SK-N-SH (cell line): ENCODE data around the gene PIP4K2A. TPM values are rescaled to one million over a fixed set of nuclear protein-coding genes. Genes with fewer than 3 reads are reported as not detected.

Source experiments
- CTCF ChIA-PET: fragments of 300-600, 350-600 bp; formaldehyde crosslinking; extraction: SDS; loops from one replicate; lab custom pipeline; 2021; lab: Yijun Ruan, JAX
- POLR2A ChIA-PET: fragments of 350-600 bp; sonication (Branson Sonifier 250); formaldehyde crosslinking; extraction: SDS; loops from one replicate; lab custom pipeline; 2020; ENCODE audit warnings: antibody characterized with exemption, inconsistent platforms; lab: Yijun Ruan, JAX
- DNase-seq: peaks from one replicate; pipeline ENCODE4 v3.0.0; 2012
- H2AFZ ChIP-seq: fragments of 200-600 bp; sonication (generic); 2 replicates; pipeline ENCODE4 v1.8.1; 2016; ENCODE audit warnings: antibody characterized with exemption, mild to moderate bottlenecking, low read depth
- H3F3A ChIP-seq: fragments of 200-600 bp; sonication (generic); replicated peaks from 2 replicates; pipeline ENCODE3; 2016; ENCODE audit warnings: antibody characterized with exemption, mild to moderate bottlenecking; ENCODE audit not compliant: insufficient read depth
- H3K27ac ChIP-seq, 2 experiments: fragments of 200-500 bp in 1 of 2; fragments of 200-600 bp in 1 of 2; sonication (Bioruptor generic) in 1 of 2; sonication (generic), shearing (Covaris generic) in 1 of 2; 2 replicates each; pipeline versions ENCODE4 v1.5.1 to v1.6.1; 2014 to 2016; ENCODE audit warnings: low read depth in 2 of 2, inconsistent platforms in 1 of 2, low read length in 1 of 2, mild to moderate bottlenecking in 1 of 2, mixed read lengths in 1 of 2
- H3K27me3 ChIP-seq: fragments of 200-600 bp; sonication (generic), shearing (Covaris generic); 2 replicates; pipeline ENCODE4 v1.6.1; 2016; ENCODE audit warnings: mixed run types; ENCODE audit not compliant: insufficient read depth
- H3K36me3 ChIP-seq, 2 experiments: fragments of 200-500 bp in 1 of 2; fragments of 200-600 bp in 1 of 2; sonication (Bioruptor generic) in 1 of 2; sonication (generic) in 1 of 2; replicated peaks in 1 of 2; 2 replicates each; pipeline versions ENCODE3 to v1.5.1; 2014 to 2016; ENCODE audit warnings: low read length in 1 of 2, mild to moderate bottlenecking in 1 of 2; ENCODE audit not compliant: insufficient read depth in 2 of 2, control insufficient read depth in 1 of 2
- H3K4me1 ChIP-seq, 2 experiments: fragments of 200-500 bp in 1 of 2; fragments of 200-600 bp in 1 of 2; sonication (Bioruptor generic) in 1 of 2; sonication (generic), shearing (Covaris generic) in 1 of 2; 2 replicates each; pipeline versions ENCODE4 v1.5.1 to v1.6.1; 2014 to 2016; ENCODE audit warnings: low read depth in 1 of 2, low read length in 1 of 2, mixed run types in 1 of 2; ENCODE audit not compliant: insufficient read depth in 2 of 2, control insufficient read depth in 1 of 2
- H3K4me2 ChIP-seq: fragments of 200-600 bp; sonication (generic), shearing (Covaris generic); 2 replicates; pipeline ENCODE4 v1.6.1; 2017; ENCODE audit warnings: mixed run types
- H3K4me3 ChIP-seq, 2 experiments: fragments of 200-500 bp in 1 of 2; fragments of 200-600 bp in 1 of 2; sonication (Bioruptor generic) in 1 of 2; sonication (generic), shearing (Covaris generic) in 1 of 2; 2 replicates each; pipeline versions ENCODE4 v1.5.1 to v1.8.1; 2014 to 2016; ENCODE audit warnings: low read depth in 2 of 2, inconsistent platforms in 1 of 2, low read length in 1 of 2, mild to moderate bottlenecking in 1 of 2, mixed read lengths in 1 of 2, moderate library complexity in 1 of 2
- H3K79me2 ChIP-seq: fragments of 200-600 bp; sonication (generic); 2 replicates; pipeline ENCODE4 v1.8.1; 2017; ENCODE audit warnings: mild to moderate bottlenecking; ENCODE audit not compliant: insufficient read depth
- H3K9ac ChIP-seq: fragments of 200-600 bp; sonication (generic); 2 replicates; pipeline ENCODE4 v1.6.1; 2017; ENCODE audit warnings: mixed run types
- H3K9me2 ChIP-seq: fragments of 200-600 bp; sonication (generic); 2 replicates; pipeline ENCODE4 v1.6.1; 2017; ENCODE audit warnings: mixed run types
- H3K9me3 ChIP-seq: fragments of 200-600 bp; sonication (generic); 2 replicates; pipeline ENCODE4 v1.6.1; 2017; ENCODE audit warnings: mixed run types, mild to moderate bottlenecking, moderate library complexity
- H4K20me1 ChIP-seq: fragments of 200-600 bp; sonication (generic); 2 replicates; pipeline ENCODE4 v1.6.1; 2017; ENCODE audit warnings: mild to moderate bottlenecking, mixed run types; ENCODE audit not compliant: insufficient read depth
- FOXJ3 ChIP-seq: sonication (generic); formaldehyde crosslinking; IDR thresholded peaks from 2 replicates; pipeline ENCODE4 v1.5.1; 2020; ENCODE audit warnings: mild to moderate bottlenecking, missing genetic modification reagents
- GATA2 ChIP-seq: sonication (generic); formaldehyde crosslinking; IDR thresholded peaks from 2 replicates; pipeline ENCODE4 v1.5.0; 2020; ENCODE audit warnings: mild to moderate bottlenecking, missing genetic modification reagents
- NRF1 ChIP-seq: IDR thresholded peaks from 2 replicates; pipeline ENCODE4 v1.6.1; 2012; ENCODE audit warnings: low read depth, mild to moderate bottlenecking, low read length
- POLR2AphosphoS5 ChIP-seq: IDR thresholded peaks from 2 replicates; pipeline ENCODE4 v1.6.1; 2012; ENCODE audit warnings: low read depth, low read length
- RCOR1 ChIP-seq: fragments of 150-350 bp; IDR thresholded peaks from 2 replicates; pipeline ENCODE4 v1.6.1; 2017; ENCODE audit warnings: antibody characterized with exemption, low read length
- WGBS: methylation state at CpG from one replicate; pipeline ENCODE4 v1.1.6; 2017; ENCODE audit warnings: low lambda C conversion rate; 5-methylcytosine and 5-hydroxymethylcytosine counted together
- polyA plus RNA-seq, 3 experiments: library from polyadenylated mRNA; depleted of rRNA; stranded (reverse); fragments of >200 nt; gene quantifications; 2 replicates each; pipeline ENCODE4 v1.2.3, GENCODE V29; 2012
- TF ChIP-seq, protein P1 (sequence below): IDR thresholded peaks from 2 replicates; pipeline ENCODE4 v1.6.1; 2012; ENCODE audit warnings: mild to moderate bottlenecking, low read depth, low read length, moderate library complexity
- TF ChIP-seq, protein P2 (sequence below): fragments of 150-350 bp; IDR thresholded peaks from 2 replicates; pipeline ENCODE4 v1.6.1; 2016; ENCODE audit warnings: mild to moderate bottlenecking, low read depth, low read length
- TF ChIP-seq, protein P3 (sequence below): IDR thresholded peaks from 2 replicates; pipeline ENCODE4 v1.4.0; 2012; ENCODE audit warnings: low read depth
- TF ChIP-seq, protein P4 (sequence below): fragments of 150-350 bp; IDR thresholded peaks from 2 replicates; pipeline ENCODE4 v1.6.1; 2017; ENCODE audit warnings: antibody characterized with exemption, low read length, low read depth, borderline replicate concordance

PIP4K2A gene
- polyA plus RNA-seq, 1 of the 3 experiments (the other 2 are of a cell fraction) = 10.8 TPM

DNA sequence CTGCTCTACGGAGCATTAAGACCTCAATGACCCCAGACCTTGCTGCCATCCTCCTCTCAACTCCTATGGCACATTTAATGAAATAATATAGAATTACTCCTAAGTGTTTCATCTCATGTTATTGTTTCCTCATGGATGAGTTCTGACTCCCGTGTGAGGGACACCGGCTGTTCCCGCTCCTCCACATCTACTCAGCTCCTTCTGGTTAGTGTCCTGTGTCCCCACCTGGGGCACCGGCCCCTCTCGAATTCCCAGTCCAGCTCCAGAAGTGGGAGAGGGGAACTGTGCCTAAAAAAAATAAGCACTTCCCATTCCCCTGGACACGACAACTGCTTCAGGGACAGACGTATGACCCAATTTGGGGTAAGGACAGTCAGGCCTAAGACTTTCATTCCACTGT is 58.3 kb downstream of the PIP4K2A start:
- Histone ChIP-seq H3K79me2 (peaks cover 31% of the 10 kb centered on the region), H3K4me1 (peaks cover 4 to 22% of the 10 kb centered on the region in 2 experiments; a peak in 2 of 4 replicates), H3K9ac (no peak overlapping the region), H3K9me2 (no peaks in the 10 kb centered on the region), H3K4me2 (no peak overlapping the region), H3K27me3 (no peaks in the 10 kb centered on the region), H3K4me3 (no peak overlapping the region), H3F3A (no peaks in the 10 kb centered on the region), H4K20me1 (0 out of 2 replicates have a peak, but pooled peaks cover 14% of the 10 kb centered on the region), H3K9me3 (no peaks in the 10 kb centered on the region), H2AFZ (no peak overlapping the region), H3K36me3 (no peaks in the 10 kb centered on the region), H3K27ac (no peak overlapping the region)
- ChIA-PET POLR2A (no interaction called here), CTCF (interaction anchor here (1.0 kb wide), 1 partner anchor 66 kb away, joined by 3 read pairs; no protein-coding TSS in a partner anchor)
- TF ChIP-seq NRF1 (no peak), GATA2 (no peak), FOXJ3 (CRISPR knock-in tag) (no peak), RCOR1 (no peak), POLR2AphosphoS5 (no peak)
- TF ChIP-seq, protein P1, sequence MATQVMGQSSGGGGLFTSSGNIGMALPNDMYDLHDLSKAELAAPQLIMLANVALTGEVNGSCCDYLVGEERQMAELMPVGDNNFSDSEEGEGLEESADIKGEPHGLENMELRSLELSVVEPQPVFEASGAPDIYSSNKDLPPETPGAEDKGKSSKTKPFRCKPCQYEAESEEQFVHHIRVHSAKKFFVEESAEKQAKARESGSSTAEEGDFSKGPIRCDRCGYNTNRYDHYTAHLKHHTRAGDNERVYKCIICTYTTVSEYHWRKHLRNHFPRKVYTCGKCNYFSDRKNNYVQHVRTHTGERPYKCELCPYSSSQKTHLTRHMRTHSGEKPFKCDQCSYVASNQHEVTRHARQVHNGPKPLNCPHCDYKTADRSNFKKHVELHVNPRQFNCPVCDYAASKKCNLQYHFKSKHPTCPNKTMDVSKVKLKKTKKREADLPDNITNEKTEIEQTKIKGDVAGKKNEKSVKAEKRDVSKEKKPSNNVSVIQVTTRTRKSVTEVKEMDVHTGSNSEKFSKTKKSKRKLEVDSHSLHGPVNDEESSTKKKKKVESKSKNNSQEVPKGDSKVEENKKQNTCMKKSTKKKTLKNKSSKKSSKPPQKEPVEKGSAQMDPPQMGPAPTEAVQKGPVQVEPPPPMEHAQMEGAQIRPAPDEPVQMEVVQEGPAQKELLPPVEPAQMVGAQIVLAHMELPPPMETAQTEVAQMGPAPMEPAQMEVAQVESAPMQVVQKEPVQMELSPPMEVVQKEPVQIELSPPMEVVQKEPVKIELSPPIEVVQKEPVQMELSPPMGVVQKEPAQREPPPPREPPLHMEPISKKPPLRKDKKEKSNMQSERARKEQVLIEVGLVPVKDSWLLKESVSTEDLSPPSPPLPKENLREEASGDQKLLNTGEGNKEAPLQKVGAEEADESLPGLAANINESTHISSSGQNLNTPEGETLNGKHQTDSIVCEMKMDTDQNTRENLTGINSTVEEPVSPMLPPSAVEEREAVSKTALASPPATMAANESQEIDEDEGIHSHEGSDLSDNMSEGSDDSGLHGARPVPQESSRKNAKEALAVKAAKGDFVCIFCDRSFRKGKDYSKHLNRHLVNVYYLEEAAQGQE = no peak
- TF ChIP-seq, protein P2, sequence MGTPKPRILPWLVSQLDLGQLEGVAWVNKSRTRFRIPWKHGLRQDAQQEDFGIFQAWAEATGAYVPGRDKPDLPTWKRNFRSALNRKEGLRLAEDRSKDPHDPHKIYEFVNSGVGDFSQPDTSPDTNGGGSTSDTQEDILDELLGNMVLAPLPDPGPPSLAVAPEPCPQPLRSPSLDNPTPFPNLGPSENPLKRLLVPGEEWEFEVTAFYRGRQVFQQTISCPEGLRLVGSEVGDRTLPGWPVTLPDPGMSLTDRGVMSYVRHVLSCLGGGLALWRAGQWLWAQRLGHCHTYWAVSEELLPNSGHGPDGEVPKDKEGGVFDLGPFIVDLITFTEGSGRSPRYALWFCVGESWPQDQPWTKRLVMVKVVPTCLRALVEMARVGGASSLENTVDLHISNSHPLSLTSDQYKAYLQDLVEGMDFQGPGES = no peak
- TF ChIP-seq, protein P3, sequence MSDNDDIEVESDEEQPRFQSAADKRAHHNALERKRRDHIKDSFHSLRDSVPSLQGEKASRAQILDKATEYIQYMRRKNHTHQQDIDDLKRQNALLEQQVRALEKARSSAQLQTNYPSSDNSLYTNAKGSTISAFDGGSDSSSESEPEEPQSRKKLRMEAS = no peak
- TF ChIP-seq, protein P4, sequence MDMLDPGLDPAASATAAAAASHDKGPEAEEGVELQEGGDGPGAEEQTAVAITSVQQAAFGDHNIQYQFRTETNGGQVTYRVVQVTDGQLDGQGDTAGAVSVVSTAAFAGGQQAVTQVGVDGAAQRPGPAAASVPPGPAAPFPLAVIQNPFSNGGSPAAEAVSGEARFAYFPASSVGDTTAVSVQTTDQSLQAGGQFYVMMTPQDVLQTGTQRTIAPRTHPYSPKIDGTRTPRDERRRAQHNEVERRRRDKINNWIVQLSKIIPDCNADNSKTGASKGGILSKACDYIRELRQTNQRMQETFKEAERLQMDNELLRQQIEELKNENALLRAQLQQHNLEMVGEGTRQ = no peak
- DNase-seq = no peak
- WGBS = 96% methylated on average over 8 of the region's 8 CpGs
